Measurements from ENCODE around the gene CLEC4C. TPM values are rescaled to one million over a fixed set of nuclear protein-coding genes. Genes with fewer than 3 reads are reported as not detected.
"Not testable (repeated sequence)": the region's sequence is repeated elsewhere in the genome, so short reads cannot be mapped to it uniquely, and the experiment has no call there.

The CLEC4C gene
- total and polyA plus RNA-seq, 9 donors, result 0.12 to 0.47 TPM; not detected in 7

DNA sequence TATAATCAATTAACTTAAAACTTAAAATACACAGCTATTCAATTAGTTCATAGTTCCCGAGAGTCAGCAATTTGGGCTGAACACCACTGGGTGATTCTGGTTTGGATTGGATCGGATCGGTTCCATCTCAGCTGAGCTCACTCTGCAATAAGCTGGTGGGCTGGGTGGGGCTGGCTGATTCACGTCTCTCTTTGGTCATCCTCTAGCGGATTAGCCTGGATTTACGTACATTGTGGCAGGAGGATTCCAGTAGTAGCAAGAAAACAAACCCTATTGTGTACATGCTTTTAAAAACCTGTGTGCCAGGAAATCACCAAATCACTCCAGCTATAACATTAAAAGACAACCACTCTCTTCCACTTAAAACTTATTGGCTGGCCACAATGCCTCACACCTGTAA, 3.2 kb upstream of the CLEC4C start:
- Histone ChIP-seq H3K36me3 (no peaks in the 10 kb centered on the region), H3K4me3 (no peak overlapping the region), H3K9me3 (no peaks in the 10 kb centered on the region), H3K27ac (no peak overlapping the region), H3K27me3 (no peaks in the 10 kb centered on the region), H3K4me1 (ENCODE audit: insufficient read depth) (no peaks in the 10 kb centered on the region)
- WGBS, 3 donors, result 80 to 88% (median 87%) methylated on average over 6 of the region's 6 CpGs
- TF ChIP-seq POLR2A (IDR thresholded peaks at IDR 0.05) (no peak), EP300 (IDR thresholded peaks at IDR 0.05) (no peak)
- TF ChIP-seq, protein P1, sequence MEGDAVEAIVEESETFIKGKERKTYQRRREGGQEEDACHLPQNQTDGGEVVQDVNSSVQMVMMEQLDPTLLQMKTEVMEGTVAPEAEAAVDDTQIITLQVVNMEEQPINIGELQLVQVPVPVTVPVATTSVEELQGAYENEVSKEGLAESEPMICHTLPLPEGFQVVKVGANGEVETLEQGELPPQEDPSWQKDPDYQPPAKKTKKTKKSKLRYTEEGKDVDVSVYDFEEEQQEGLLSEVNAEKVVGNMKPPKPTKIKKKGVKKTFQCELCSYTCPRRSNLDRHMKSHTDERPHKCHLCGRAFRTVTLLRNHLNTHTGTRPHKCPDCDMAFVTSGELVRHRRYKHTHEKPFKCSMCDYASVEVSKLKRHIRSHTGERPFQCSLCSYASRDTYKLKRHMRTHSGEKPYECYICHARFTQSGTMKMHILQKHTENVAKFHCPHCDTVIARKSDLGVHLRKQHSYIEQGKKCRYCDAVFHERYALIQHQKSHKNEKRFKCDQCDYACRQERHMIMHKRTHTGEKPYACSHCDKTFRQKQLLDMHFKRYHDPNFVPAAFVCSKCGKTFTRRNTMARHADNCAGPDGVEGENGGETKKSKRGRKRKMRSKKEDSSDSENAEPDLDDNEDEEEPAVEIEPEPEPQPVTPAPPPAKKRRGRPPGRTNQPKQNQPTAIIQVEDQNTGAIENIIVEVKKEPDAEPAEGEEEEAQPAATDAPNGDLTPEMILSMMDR (IDR thresholded peaks at IDR 0.05), result no peak
- no peak for DNase-seq
- intact Hi-C loops (cut with DNase I), result no loop called here

DNA sequence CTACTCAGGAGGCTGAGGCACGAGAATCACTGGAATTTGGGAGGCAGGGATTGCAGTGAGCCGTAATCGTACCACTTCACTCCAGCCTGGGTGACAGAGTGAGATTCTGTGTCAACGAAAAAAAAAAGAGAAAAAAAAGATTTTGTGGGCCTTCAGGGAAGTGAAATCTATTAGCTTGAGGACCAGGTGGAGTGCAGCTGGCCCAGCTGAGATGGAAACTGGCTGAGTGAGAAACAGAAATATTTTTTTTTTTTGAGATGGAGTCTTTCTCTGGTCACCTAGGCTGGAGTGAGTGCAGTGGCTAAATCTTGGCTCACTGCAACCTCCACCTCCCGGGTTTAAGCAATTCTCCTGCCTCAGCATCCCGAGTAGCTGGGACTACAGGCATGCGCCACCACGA, 2.3 kb upstream of the CLEC4C start:
- WGBS, 3 donors, result 47 to 63% (median 50%) methylated on average over 8 of the region's 8 CpGs
- Histone ChIP-seq H3K27me3 (no peaks in the 10 kb centered on the region), H3K4me3 (no peak overlapping the region), H3K4me1 (ENCODE audit: insufficient read depth) (no peaks in the 10 kb centered on the region), H3K9me3 (no peaks in the 10 kb centered on the region), H3K27ac (no peak overlapping the region), H3K36me3 (no peaks in the 10 kb centered on the region)
- intact Hi-C loops (cut with DNase I), result no loop called here
- no peak for DNase-seq
- TF ChIP-seq EP300 (IDR thresholded peaks at IDR 0.05) (no peak), POLR2A (IDR thresholded peaks at IDR 0.05) (no peak)
- TF ChIP-seq, protein P1 (IDR thresholded peaks at IDR 0.05), result no peak

DNA sequence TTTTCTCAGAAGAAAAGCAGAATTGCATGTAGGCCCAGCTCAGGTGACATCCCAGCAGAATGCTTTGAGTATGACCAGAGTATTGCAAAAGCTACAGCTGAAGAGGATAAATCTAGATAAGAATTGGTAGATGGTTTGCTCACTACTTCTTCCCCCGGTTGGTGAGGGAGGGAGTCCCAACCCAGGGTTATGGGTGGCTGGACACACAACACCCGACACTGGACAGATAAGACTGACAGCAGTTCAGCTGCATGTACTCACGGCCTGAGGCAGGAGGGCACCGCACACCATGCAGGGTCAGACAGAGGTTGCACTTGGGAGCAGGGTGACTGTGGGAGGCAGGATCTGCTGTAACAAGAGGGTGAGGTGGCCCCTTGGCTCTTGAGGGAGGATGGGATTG, 1.7 kb upstream of the CLEC4C start:
- H3K27me3 ChIP-seq, result no peaks in the 10 kb centered on the region
- H3K36me3 ChIP-seq, result no peaks in the 10 kb centered on the region
- intact Hi-C loops (cut with DNase I), result no loop called here
- WGBS, 3 donors, result 46 to 57% (median 50%) methylated on average over 4 of the region's 4 CpGs
- DNase-seq, result no peak
- H3K27ac ChIP-seq, result no peak overlapping the region
- H3K4me1 ChIP-seq (ENCODE audit: insufficient read depth), result no peaks in the 10 kb centered on the region
- no peak for TF ChIP-seq EP300 (IDR thresholded peaks at IDR 0.05)
- H3K9me3 ChIP-seq, result no peaks in the 10 kb centered on the region
- no peak overlapping the region for H3K4me3 ChIP-seq

DNA sequence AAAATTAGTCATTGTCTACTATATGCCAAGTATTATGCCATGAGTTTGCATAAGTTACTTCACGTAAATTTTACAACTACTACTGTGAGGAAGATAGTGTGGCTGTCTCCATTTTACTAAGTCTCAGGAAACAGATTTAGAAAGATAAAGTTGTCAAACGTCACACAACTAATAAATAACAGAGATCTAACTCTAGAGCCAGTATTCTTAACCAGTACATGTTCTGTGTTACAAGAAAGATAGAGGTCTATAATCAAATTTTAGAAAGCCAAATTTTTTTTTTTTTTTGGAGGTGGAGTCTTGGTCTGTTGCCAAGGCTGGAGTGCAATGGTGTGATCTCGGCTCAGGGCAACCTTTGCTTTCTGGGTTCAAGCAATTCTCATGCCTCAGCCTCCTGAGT, 14.2 kb downstream of the CLEC4C start:
- Histone ChIP-seq H3K36me3 (no peaks in the 10 kb centered on the region), H3K4me1 (ENCODE audit: insufficient read depth) (no peaks in the 10 kb centered on the region), H3K9me3 (no peaks in the 10 kb centered on the region), H3K27ac (no peak overlapping the region), H3K27me3 (no peaks in the 10 kb centered on the region), H3K4me3 (no peak overlapping the region)
- no peak for DNase-seq
- WGBS, 3 donors, result 59 to 79% (median 74%) methylated on average over 3 of the region's 3 CpGs
- TF ChIP-seq POLR2A (IDR thresholded peaks at IDR 0.05) (no peak), EP300 (IDR thresholded peaks at IDR 0.05) (no peak)
- TF ChIP-seq, protein P1 (IDR thresholded peaks at IDR 0.05), result no peak
- intact Hi-C loops (cut with DNase I), result no loop called here

DNA sequence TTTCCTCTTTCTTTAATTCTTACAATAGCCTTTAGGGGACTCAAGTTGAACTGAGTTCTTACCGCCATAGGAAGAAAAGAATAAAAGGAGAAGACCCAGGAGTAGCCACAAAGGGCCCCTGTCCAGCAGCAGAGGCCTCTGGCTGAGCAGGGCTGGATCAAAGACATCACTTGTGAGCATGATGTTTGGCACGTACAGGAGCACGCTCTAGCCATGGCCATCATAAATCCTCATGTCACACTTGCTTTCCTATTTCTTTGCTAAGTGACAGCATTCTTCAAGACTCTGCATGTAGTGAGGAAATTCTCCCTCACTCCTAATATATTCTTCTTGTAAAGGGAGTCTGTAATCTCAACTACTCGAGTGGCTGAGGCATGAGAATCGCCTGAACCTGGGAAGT, 15.7 kb downstream of the CLEC4C start:
- intact Hi-C loops (cut with DNase I), result no loop called here
- WGBS, 3 donors, result 25 to 52% (median 37%) methylated on average over 5 of the region's 5 CpGs
- no peaks in the 10 kb centered on the region for H3K27me3 ChIP-seq
- no peak overlapping the region for H3K27ac ChIP-seq
- no peak overlapping the region for H3K4me3 ChIP-seq
- no peaks in the 10 kb centered on the region for H3K36me3 ChIP-seq
- no peaks in the 10 kb centered on the region for H3K9me3 ChIP-seq
- no peaks in the 10 kb centered on the region for H3K4me1 ChIP-seq (ENCODE audit: insufficient read depth)
- DNase-seq, result no peak
- TF ChIP-seq, protein P1 (IDR thresholded peaks at IDR 0.05), result no peak
- TF ChIP-seq EP300 (IDR thresholded peaks at IDR 0.05) (no peak), POLR2A (IDR thresholded peaks at IDR 0.05) (no peak)

DNA sequence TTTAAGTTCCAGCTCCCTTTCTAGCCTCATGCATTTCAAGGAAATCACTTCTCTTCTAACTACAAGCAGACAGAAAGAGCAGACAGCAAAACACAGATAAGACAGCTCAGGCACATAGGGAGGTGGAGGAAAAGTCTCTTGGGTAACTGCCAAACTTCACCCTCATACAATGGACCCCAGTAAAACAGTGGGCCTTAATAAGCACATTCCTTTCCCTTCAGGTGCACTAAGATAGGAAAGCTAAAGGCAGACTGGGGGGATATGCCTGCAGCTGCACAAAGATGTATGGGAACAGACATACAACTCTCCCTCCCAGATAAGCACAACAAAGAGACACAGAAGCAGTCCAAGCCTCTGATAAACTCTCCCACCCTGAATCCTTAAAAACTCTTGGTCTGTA, 16.2 kb downstream of the CLEC4C start:
- H3K27me3 ChIP-seq; H3K9me3 ChIP-seq; H3K4me1 ChIP-seq (ENCODE audit: insufficient read depth); H3K36me3 ChIP-seq; H3K27ac ChIP-seq; DNase-seq; intact Hi-C loops (cut with DNase I); H3K4me3 ChIP-seq: not testable (repeated sequence)
